ENCODE measurements around the gene TET3.

The TET3 gene

DNA sequence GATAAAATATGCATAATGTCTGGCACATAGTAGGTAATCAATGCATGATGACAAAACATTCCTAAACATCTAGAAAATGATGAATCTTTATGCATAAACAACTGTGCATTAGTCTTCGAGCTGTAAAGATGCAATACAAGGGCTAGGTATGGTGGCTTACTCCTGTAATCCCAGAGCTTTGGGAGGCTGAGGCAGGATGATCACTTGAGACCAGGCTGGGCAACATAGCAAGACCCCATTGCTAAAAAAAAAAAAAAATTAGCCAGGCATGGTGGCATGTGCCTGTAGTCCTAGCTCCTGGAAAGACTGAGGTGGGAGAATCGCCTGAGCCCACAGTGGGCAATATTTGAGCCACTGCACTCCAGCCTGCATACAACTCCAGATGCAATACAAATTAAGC lies 5.3 kb downstream of the TET3 start:
- H3K9me3 Mint-ChIP-seq = peaks cover 5% of the 10 kb centered on the region
- no peak for ATAC-seq
- no peak overlapping the region for H3K4me3 Mint-ChIP-seq
- H3K4me1 Mint-ChIP-seq = peaks cover 79% of the 10 kb centered on the region
- DNase-seq (ENCODE audit: low spot score in 2 of 2) = no peak
- H3K36me3 Mint-ChIP-seq = peaks cover 74% of the 10 kb centered on the region
- H3K27ac Mint-ChIP-seq = peak overlapping the region; percentile 3

DNA sequence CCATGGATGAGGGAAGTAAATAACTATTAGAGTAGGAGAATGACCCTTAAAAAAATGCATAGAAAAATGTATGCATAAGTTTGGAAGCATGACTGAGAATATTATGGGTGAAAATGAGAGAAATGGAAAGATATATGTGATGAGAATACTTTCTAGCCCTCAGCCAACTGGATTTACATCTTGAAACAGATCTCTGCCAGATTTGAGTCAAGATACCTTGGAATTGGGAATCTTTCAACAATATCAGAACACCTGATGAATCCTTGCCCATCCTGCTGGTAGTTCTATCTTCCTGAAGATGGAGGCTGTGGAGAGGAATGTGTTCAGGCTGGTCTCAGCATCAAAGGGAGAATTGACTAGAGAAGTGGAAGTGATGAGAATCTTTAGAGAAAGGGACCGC lies 5.8 kb downstream of the TET3 start:
- DNase-seq (ENCODE audit: low spot score in 2 of 2) = no peak
- peaks cover 78% of the 10 kb centered on the region for H3K4me1 Mint-ChIP-seq
- H3K9me3 Mint-ChIP-seq = peaks cover 5% of the 10 kb centered on the region
- no peak overlapping the region for H3K4me3 Mint-ChIP-seq
- peak overlapping the region; percentile 3 for H3K27ac Mint-ChIP-seq
- H3K36me3 Mint-ChIP-seq = peaks cover 71% of the 10 kb centered on the region
- no peak for ATAC-seq

DNA sequence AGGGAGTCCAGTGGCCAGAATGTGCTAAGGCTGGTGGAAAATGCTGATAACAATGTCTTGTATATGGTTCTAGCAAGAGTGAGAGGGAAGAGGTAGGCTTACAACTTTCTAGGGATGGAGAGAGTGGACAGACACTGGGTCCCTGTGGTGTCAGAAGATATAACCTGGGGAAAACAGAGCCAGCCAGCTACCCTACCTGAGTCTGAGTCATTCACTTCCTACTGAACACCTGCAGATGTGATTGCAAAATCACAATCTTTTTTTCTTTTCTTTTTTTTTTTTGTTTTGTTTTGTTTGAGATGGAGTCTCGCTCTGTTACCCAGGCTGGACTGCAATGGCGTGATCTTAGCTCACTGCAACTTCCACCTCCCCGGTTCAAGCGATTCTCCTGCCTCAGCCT lies 7.3 kb downstream of the TET3 start:
- Mint-ChIP-seq H3K27ac (no peak overlapping the region), H3K36me3 (peaks cover 57% of the 10 kb centered on the region), H3K9me3 (peaks cover 5% of the 10 kb centered on the region), H3K4me3 (no peak overlapping the region), H3K4me1 (peaks cover 68% of the 10 kb centered on the region)
- ATAC-seq (no peak), DNase-seq (ENCODE audit: low spot score in 2 of 2) (no peak)

DNA sequence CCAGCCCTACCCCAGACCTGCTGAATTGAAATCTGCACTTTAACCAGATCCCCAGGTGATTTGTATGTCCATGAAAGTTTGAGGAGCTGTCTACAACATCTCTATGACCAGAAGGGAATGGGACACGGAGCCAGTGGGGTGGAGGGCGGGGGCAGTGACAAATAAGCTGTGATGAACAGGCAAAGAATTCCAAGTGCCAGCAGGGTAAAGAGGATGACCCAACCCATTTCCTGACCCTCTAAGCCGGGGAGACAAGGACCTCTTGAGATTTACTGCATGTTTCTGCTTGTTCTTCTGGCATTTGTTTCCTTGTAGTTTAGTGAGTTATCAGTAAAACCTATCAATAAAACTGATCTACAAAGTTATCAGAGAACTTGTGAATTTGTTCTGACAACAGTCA lies 8.7 kb downstream of the TET3 start:
- Mint-ChIP-seq H3K27ac (no peak overlapping the region), H3K36me3 (peaks cover 46% of the 10 kb centered on the region), H3K4me1 (peaks cover 68% of the 10 kb centered on the region)

DNA sequence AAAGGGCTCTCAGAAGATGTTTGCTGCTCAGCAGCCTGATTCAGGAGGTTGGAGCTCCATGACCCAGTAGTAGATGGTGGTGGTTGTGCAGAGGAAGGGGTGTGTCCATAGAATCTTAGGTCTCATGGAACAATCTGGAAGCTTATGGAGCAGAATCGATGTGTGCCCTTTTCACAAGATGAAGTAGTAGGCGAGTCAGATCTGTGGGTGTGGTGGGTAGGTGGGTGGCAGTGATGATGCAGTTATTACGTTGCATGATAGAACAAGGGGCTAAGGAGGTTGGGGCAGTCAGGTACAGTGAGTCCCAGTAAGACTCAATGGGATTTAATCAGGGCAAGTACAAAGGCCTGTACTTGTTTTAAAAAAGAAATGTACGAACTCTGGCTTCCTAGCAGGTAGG lies 9.1 kb downstream of the TET3 start:
- H3K9me3 Mint-ChIP-seq = peaks cover 5% of the 10 kb centered on the region
- DNase-seq (ENCODE audit: low spot score in 2 of 2) (no peak), ATAC-seq (peak; percentile 67)
- no peak overlapping the region for H3K27ac Mint-ChIP-seq
- peaks cover 68% of the 10 kb centered on the region for H3K4me1 Mint-ChIP-seq
- H3K4me3 Mint-ChIP-seq = peak overlapping the region; percentile 4
- H3K36me3 Mint-ChIP-seq = peaks cover 42% of the 10 kb centered on the region

More for the DNA sequence above, 8.7 kb downstream of the TET3 start:
- peak overlapping the region; percentile 4 for H3K4me3 Mint-ChIP-seq
- ATAC-seq = no peak
- H3K9me3 Mint-ChIP-seq = peaks cover 5% of the 10 kb centered on the region
- no peak for DNase-seq (ENCODE audit: low spot score in 2 of 2)

DNA sequence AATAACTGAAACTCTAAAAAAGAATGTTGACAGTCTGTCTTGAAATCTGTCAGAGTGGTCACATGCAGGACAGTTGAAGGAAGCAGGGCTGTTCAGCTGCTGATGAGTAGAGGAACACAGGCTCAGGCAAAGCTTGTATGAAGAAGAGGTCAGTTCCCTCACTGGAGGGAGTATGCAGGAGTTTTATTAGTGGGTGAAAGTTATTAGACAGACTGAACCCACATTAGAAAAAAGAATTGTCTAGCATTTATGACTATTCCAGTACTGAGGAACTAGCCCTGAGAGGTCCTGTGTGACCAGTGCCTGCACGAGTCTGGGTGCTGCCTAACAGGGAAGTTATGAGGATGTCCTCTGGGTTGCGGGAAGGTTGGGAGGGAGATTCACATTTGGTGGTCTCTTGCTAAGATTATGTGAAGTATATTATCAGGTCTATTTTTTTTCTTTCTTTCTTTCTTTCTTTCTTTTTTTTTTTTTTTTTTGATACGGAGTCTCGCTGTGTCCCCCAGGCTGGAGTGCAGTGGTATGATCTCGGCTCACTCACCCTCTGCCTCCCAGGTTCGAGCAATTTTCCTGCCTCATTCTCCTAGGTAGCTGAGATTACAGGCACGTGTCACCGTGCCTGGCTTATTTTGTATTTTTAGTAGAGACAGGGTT lies 9.6 kb downstream of the TET3 start:
- peak; percentile 50 for ATAC-seq

DNA sequence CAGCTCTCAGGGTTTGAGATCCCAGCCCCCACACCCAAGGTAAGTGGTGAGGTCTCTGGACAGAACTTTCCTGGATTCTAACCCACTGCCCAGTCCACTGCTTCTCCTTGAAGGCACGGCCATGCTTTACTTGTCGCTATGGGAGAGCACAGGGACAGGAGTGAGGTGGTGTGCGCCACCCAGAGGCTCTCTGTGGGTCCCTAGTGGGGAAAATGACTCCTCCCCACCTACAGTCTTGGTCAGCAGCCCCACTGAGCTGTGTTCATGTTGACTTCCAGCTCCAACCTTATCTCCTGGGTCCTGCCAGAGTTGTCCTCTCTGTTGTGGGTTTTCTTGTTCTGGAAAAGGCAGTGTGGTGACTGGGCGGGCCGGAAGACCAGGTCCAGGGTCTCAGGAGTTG lies 11.1 kb downstream of the TET3 start:
- peaks cover 26% of the 10 kb centered on the region for H3K36me3 Mint-ChIP-seq
- ATAC-seq (peak; percentile 36), DNase-seq (ENCODE audit: low spot score in 2 of 2) (no peak)
- no peak overlapping the region for H3K4me3 Mint-ChIP-seq
- H3K27ac Mint-ChIP-seq = no peak overlapping the region
- H3K4me1 Mint-ChIP-seq = peaks cover 70% of the 10 kb centered on the region
- H3K9me3 Mint-ChIP-seq = peaks cover 5% of the 10 kb centered on the region

More for the DNA sequence above, 9.6 kb downstream of the TET3 start:
- Mint-ChIP-seq H3K9me3 (peaks cover 5% of the 10 kb centered on the region), H3K27ac (no peak overlapping the region), H3K4me3 (no peak overlapping the region), H3K4me1 (peaks cover 70% of the 10 kb centered on the region), H3K36me3 (peaks cover 36% of the 10 kb centered on the region)
- no peak for DNase-seq (ENCODE audit: low spot score in 2 of 2)

DNA sequence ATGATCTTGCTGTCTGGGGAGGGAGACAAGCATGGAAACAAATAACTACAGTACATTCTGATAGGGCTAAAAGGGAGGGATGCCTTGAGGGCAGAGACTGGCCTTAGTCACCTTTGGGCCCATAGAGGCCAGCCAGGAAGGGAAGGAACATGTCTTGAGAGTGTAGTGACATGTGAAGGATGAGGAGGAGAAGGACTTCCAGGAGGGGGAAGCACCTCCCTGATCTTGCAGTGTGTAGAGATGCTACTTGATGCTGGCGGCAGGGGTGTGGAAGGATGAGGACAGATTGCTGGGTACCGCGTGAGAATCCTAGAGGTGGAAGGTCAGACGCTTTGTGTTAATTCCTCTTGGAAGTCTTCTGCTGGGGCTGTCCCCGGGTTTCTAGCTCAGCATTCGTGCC lies 13.1 kb downstream of the TET3 start:
- H3K27ac Mint-ChIP-seq = peak overlapping the region; percentile 83
- DNase-seq (ENCODE audit: low spot score in 2 of 2) (no peak), ATAC-seq (no peak)
- H3K4me1 Mint-ChIP-seq = peaks cover 77% of the 10 kb centered on the region
- no peaks in the 10 kb centered on the region for H3K9me3 Mint-ChIP-seq
- no peak overlapping the region for H3K4me3 Mint-ChIP-seq
- H3K36me3 Mint-ChIP-seq = peaks cover 18% of the 10 kb centered on the region

DNA sequence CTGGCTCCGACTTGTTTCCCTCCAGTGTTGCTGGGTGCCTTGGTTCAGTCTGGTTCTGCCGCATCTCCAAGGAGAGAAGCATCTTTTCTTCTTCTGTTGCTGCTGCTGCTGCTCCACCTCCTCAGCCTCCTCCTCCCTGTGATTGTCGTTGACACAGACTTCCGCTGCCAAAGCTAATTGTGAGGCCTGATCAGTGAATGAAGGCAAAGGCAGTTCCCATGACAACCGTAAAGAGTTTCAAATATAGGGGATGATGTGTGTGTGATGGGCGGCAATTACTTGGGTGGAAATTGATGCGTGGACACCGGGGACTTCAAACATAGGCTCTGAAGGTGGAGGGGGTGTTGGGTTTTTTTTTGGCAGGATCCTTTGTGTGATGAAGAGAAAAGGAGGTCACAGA lies 13.7 kb downstream of the TET3 start:
- Mint-ChIP-seq H3K27ac (peak overlapping the region; percentile 83), H3K36me3 (peaks cover 18% of the 10 kb centered on the region), H3K4me1 (peaks cover 78% of the 10 kb centered on the region)

DNA sequence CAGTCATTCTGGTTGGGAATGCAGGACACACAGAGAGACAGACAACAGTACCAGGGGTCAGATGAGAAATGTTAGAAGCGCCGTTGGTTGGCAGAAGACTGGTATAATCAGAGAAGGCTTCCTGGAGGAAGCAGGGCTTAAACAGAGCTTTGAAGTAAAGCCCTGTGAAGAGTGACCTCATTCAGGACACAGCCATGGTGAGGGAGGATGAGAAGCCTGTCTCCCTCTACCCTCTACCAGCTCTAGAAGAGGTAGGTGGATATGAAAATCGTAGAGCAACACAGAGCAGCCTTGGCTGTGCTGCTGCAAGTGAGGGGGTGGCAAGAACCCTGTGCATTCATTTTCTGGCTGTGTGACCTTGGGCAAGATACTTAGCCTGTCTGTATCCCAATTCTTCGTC lies 14.2 kb downstream of the TET3 start:
- Mint-ChIP-seq H3K4me1 (peaks cover 78% of the 10 kb centered on the region), H3K9me3 (no peaks in the 10 kb centered on the region), H3K4me3 (peak overlapping the region; percentile 7), H3K36me3 (peaks cover 18% of the 10 kb centered on the region), H3K27ac (peak overlapping the region; percentile 83)
- DNase-seq (ENCODE audit: low spot score in 2 of 2) (no peak), ATAC-seq (peak; percentile 47)

More for the DNA sequence above, 13.7 kb downstream of the TET3 start:
- no peak for ATAC-seq
- DNase-seq (ENCODE audit: low spot score in 2 of 2) = no peak
- Mint-ChIP-seq H3K4me3 (peak overlapping the region; percentile 7), H3K9me3 (no peaks in the 10 kb centered on the region)

DNA sequence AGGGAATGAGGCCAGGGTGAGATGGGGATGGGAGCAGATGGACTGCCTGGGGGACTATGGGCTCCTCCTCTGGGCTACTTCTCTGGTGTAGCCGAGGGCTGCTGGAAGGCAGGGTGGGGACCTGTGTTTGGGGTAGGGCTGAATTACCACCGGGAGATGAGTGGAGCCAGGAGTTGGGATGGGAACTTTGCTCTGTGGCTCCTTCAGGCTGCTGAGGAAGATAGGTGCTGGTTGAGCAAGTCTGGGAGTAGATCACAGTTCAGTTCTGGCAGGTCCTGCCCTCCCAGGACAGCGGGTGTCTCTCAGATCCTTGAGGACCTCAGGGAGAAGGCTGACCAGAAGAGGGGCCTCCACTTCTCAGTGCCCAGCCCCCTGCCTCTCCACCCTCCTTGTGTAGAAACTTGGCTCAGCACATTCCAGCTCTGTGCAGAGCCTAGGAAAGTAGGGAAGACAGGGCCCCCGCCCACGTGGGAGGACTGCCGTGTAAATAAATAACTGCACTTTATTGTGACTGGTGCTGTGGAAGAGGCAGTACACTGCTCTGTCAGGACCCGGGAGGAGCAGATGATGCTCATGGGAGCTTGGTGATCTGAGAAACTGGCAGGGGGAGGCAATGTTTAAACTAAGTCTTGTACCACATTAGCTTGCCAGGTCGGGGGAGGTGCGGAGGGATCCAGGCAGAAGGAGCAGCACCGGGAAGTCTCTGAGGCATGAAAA lies 15.3 kb downstream of the TET3 start:
- DNase-seq (ENCODE audit: low spot score in 2 of 2) (no peak), ATAC-seq (no peak)
- peaks cover 16% of the 10 kb centered on the region for H3K36me3 Mint-ChIP-seq
- H3K4me3 Mint-ChIP-seq = no peak overlapping the region
- H3K27ac Mint-ChIP-seq = peak overlapping the region; percentile 51
- no peaks in the 10 kb centered on the region for H3K9me3 Mint-ChIP-seq
- peaks cover 79% of the 10 kb centered on the region for H3K4me1 Mint-ChIP-seq

DNA sequence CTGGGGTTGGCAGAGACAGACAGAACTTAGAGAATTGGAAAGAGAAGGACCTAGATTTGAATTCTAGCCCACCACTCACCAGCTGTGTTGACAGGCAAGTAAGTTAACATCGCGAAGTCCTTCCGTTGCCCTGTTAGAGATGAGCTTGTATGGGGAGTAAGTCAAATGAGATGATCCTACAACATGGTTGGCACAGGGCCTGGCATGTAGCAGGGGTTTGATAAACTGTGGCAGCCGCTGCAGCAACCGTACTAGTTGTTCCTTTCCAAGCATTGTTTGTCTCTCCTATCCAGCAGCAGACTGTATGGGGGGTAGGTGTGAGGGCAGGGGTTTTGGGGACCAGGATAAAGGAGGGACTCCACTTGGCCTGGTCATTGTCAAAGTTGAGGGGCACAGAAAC lies 16.0 kb downstream of the TET3 start:
- ATAC-seq (no peak), DNase-seq (ENCODE audit: low spot score in 2 of 2) (no peak)
- Mint-ChIP-seq H3K4me1 (peaks cover 83% of the 10 kb centered on the region), H3K4me3 (peak overlapping the region; percentile 76), H3K36me3 (peaks cover 21% of the 10 kb centered on the region), H3K9me3 (no peaks in the 10 kb centered on the region), H3K27ac (peak overlapping the region; percentile 85)

DNA sequence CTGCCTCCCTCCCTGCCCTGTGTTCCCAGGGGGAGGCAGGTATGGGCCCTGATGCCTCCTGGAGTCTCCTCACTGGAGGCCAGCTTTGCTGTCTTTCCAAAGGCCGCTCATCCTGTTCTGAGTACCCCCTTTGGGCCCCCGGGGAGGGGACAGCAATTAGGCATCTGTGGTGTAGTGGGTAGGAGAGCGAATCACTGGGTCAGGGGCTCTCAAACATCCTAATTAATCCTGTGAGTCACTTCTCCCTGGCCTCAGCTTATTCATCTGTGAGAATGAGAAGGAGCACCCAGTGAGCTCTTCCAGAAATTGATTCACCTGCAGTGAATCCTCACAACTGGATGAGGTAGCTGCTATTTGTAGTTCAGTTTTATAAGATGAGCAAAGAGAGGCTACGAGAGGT lies 16.4 kb downstream of the TET3 start:
- DNase-seq (ENCODE audit: low spot score in 2 of 2) (no peak), ATAC-seq (peak; percentile 41)
- H3K4me1 Mint-ChIP-seq = peaks cover 86% of the 10 kb centered on the region

DNA sequence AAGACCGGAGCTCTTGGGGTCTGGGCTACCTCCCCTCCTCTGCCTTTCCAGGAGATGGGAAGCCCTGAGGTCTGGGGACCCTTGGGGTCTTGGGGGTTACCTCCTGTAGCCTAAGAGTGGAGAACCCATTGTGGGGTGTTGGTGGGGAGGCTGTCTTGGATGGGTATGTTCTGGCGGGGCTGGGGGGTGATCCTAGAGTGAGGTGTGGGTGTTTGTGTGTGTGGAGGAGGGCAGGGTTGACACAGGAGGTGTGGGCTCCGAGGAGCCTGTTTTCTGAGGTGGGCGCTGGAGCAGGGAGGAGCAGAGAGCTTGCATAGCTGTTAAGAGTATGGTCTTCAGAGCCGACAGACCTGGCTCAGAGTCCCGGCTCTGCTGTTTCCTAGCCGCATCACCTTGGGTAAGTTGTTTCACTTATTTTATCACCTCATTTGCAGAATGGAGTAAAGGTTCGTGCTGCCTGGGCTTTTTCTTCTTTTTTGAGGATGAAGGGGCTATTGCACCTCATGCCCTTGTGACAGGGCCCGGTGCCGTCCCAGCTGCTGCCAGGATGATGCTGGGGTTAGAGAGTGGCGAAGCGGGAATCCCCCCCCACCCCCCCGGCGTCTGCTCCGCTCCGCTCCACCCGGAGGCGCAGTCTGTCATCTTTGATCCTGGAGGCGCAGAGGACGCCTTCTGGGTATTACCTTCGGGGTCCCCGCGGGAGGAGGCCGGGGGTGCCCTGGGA lies 17.2 kb downstream of the TET3 start:
- peaks cover 27% of the 10 kb centered on the region for H3K36me3 Mint-ChIP-seq
- peaks cover 91% of the 10 kb centered on the region for H3K4me1 Mint-ChIP-seq
- ATAC-seq (peak; percentile 55), DNase-seq (ENCODE audit: low spot score in 2 of 2) (no peak)
- H3K27ac Mint-ChIP-seq = peak overlapping the region; percentile 85
- H3K4me3 Mint-ChIP-seq = peak overlapping the region; percentile 76
- no peaks in the 10 kb centered on the region for H3K9me3 Mint-ChIP-seq

More for the DNA sequence above, 16.4 kb downstream of the TET3 start:
- Mint-ChIP-seq H3K36me3 (peaks cover 25% of the 10 kb centered on the region), H3K4me3 (peak overlapping the region; percentile 76), H3K27ac (peak overlapping the region; percentile 85), H3K9me3 (no peaks in the 10 kb centered on the region)

DNA sequence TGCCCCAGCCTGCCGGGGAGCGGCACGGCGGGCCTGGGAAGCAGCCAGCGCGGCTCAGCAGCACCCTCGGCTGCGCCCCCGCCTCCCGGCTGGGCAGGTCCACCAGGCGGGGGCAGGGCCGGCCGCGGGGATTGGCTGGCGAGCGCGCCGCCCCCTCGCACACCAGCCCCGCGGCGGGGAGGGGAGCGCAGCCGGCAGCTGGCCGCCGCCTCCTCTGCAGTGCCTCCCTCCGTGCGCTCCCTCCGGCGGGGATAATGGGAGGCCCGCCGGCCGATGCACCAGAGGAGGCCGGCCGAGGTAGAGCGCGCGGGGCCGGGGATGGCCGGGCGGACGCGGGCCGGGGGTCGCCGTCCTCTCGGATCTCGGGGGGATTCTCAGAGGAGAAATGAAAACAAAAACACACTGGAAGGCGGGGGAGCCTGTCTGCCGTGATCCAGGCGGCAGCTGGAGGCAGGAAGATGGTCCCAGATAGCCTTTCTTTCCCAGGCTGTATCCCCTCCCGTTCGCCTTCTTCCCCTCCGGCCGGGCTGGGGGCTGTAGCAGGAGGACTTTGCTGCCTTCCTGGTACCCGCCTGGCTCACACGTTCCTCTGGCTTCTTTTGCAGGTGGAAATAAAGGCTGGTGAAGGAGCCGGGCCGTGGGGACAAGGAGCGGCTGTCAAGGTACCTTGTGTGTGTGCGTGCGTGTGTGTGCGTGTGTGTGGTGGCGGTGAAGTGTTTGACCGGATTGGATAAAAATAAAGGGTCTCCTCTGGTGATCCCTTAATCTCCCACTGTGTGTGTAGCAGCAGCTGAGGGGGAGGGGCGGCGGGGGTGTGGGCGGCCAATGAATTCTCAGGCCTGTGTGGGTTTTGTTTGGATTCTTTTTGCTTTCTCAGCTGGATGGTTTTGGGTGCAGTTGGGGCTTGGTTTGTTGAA lies 18.1 kb downstream of the TET3 start:
- ATAC-seq = peak; percentile 93
- H3K4me1 Mint-ChIP-seq = peaks cover 88% of the 10 kb centered on the region
- peak overlapping the region; percentile 76 for H3K4me3 Mint-ChIP-seq
- H3K27ac Mint-ChIP-seq = peak overlapping the region; percentile 70
- peak; percentile 79 to 85 for DNase-seq (ENCODE audit: low spot score in 2 of 2)
- H3K9me3 Mint-ChIP-seq = no peaks in the 10 kb centered on the region
- peaks cover 35% of the 10 kb centered on the region for H3K36me3 Mint-ChIP-seq

Measured in stimulated activated effector memory CD8-positive, alpha-beta T cell treated with anti-CD3 and anti-CD28 coated beads, Interleukin-12 subunit alpha, Interleukin-12 subunit beta, amount 100 ng/mL, for 72 hours (primary cell).